Parathyroid adenoma (tissue), 2 donors: Measurements from ENCODE around the gene SNUPN.

Experiments
- H2AFZ ChIP-seq: fragments of 300-600 bp; sonication (generic); one replicate; pipeline ENCODE4 v1.7.0; 2017; ENCODE audit warnings: antibody characterized with exemption, mild to moderate bottlenecking
- H3K27ac ChIP-seq: fragments of 300-600 bp; sonication (generic); one replicate; pipeline ENCODE4 v1.7.0; 2017
- H3K27me3 ChIP-seq: fragments of 300-600 bp; sonication (generic); one replicate; pipeline ENCODE4 v1.7.0; 2017; ENCODE audit warnings: low read length; ENCODE audit not compliant: control insufficient read depth, insufficient read depth
- H3K36me3 ChIP-seq: fragments of 300-600 bp; sonication (generic); one replicate; pipeline ENCODE4 v1.7.0; 2017; ENCODE audit warnings: low read length; ENCODE audit not compliant: control insufficient read depth, insufficient read depth
- H3K4me1 ChIP-seq: fragments of 300-600 bp; sonication (generic); one replicate; pipeline ENCODE4 v1.7.0; 2017; ENCODE audit warnings: control low read depth
- H3K4me2 ChIP-seq: fragments of 300-600 bp; sonication (generic); one replicate; pipeline ENCODE4 v1.7.0; 2017; ENCODE audit warnings: low read length
- H3K4me3 ChIP-seq: fragments of 300-600 bp; sonication (generic); one replicate; pipeline ENCODE4 v1.7.0; 2017; ENCODE audit warnings: low read depth, low read length
- H3K79me2 ChIP-seq: fragments of 300-600 bp; sonication (generic); one replicate; pipeline ENCODE4 v1.7.0; 2017; ENCODE audit warnings: control low read depth
- H3K9ac ChIP-seq: fragments of 300-600 bp; sonication (generic); one replicate; pipeline ENCODE4 v1.7.0; 2017; ENCODE audit warnings: mild to moderate bottlenecking
- H3K9me3 ChIP-seq: fragments of 300-600 bp; sonication (generic); one replicate; pipeline ENCODE4 v1.7.0; 2017; ENCODE audit warnings: low read length; ENCODE audit not compliant: control insufficient read depth
- TF ChIP-seq, protein P1 (sequence below): fragments of 300-600 bp; sonication (generic); IDR thresholded peaks from one replicate; pipeline ENCODE4 v1.7.0; 2017; ENCODE audit warnings: antibody characterized with exemption, mild to moderate bottlenecking
- donor health status: primary hyperparathyroidism.

Gene SNUPN

DNA sequence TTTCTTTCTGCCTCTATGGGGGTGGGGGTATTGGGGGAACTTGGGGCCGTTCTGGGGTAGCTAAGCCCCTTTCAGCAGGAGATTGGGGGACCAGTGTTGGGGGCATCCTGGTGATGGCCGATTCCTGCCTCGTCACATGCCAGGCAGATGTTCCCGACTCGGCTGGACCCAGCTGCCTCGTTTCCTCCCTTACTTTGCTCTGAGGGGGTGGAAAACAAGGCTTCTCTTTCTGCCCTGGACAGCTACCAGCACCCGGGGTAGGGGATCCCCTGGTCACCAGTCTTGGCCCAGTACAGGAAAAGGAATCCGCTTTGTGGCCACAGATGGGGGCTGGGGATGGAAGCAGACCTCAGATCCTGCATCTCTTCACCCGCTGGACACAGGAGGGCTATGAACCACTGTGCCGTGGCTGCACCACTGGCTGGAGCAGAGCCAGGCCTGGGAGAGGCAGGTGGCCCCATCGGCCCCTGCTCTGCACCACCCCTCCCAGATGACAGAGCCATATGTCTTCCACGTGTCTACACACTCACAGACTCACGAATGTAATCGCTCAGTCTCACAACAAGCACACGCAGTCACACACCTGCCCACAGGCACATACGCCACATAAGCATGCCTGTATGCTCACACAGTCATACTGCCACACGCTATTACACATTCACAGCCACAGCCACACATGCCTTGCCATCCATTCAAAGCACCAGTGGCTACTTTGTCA, 34.6 kb upstream of the SNUPN start:
- Histone ChIP-seq H3K27me3 (no peaks in the 10 kb centered on the region), H3K36me3 (no peaks in the 10 kb centered on the region), H3K27ac (no peak overlapping the region), H3K9me3 (no peaks in the 10 kb centered on the region), H3K79me2 (no peaks in the 10 kb centered on the region), H3K9ac (no peak overlapping the region), H3K4me2 (no peak overlapping the region), H2AFZ (no peak overlapping the region), H3K4me1 (no peaks in the 10 kb centered on the region), H3K4me3 (no peak overlapping the region)
- TF ChIP-seq, protein P1, sequence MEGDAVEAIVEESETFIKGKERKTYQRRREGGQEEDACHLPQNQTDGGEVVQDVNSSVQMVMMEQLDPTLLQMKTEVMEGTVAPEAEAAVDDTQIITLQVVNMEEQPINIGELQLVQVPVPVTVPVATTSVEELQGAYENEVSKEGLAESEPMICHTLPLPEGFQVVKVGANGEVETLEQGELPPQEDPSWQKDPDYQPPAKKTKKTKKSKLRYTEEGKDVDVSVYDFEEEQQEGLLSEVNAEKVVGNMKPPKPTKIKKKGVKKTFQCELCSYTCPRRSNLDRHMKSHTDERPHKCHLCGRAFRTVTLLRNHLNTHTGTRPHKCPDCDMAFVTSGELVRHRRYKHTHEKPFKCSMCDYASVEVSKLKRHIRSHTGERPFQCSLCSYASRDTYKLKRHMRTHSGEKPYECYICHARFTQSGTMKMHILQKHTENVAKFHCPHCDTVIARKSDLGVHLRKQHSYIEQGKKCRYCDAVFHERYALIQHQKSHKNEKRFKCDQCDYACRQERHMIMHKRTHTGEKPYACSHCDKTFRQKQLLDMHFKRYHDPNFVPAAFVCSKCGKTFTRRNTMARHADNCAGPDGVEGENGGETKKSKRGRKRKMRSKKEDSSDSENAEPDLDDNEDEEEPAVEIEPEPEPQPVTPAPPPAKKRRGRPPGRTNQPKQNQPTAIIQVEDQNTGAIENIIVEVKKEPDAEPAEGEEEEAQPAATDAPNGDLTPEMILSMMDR = no peak

DNA sequence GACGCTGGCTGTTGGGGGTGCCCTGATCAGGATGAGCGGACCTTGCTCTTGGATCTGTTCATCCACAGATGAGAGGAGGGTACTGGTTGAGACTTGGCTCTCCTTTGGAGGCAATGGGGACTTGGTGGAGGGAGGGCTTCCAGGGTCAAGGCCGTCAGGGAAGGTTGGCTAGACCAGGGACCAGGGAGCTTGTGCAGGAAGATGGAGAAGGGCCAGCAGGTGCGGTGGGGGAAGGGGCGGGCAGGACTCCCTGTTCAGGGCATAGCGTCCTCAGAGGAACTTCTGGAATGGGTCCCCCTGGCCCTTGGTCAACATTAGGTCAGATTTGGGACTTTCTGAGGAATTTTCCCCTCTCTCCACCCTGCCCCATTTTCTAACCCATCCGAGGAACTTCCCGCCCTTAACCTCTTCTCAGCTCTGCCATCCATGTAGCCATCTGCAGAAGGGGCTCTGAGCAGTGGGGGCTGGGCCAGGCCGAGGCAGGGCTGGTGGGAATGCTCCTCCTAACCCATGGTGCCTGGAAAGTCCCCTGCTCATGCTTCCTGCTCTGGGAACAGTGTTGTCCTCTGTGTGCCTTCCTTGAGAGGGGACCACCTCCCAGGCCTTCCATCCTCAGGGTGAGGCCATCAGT, 33.7 kb upstream of the SNUPN start:
- Histone ChIP-seq H3K4me3 (no peak overlapping the region), H3K27me3 (no peaks in the 10 kb centered on the region), H3K27ac (no peak overlapping the region), H3K36me3 (no peaks in the 10 kb centered on the region), H3K4me1 (no peaks in the 10 kb centered on the region), H3K9ac (no peak overlapping the region), H3K9me3 (no peaks in the 10 kb centered on the region), H3K79me2 (no peaks in the 10 kb centered on the region), H3K4me2 (no peak overlapping the region), H2AFZ (no peak overlapping the region)
- TF ChIP-seq, protein P1 = no peak

DNA sequence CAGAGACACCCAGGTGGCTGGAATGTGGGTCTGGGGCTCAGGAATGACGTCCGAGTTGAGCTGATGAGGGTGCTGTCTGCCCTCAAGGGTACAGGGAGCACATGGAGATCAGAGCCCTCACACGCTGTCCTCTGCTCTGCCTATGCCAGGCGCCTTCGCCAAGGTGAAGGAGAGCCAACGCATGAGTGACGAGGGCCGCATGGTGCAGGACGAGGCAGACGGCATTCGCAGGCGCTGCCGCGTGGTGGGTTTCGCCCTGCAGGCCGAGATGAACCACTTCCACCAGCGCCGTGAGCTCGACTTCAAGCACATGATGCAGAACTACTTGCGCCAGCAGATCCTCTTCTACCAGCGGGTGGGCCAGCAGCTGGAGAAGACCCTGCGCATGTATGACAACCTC, 31.3 kb upstream of the SNUPN start:
- Histone ChIP-seq H2AFZ (no peak overlapping the region), H3K4me1 (no peaks in the 10 kb centered on the region), H3K27ac (no peak overlapping the region), H3K9me3 (no peaks in the 10 kb centered on the region), H3K36me3 (no peaks in the 10 kb centered on the region), H3K4me2 (no peak overlapping the region), H3K27me3 (no peaks in the 10 kb centered on the region), H3K9ac (no peak overlapping the region), H3K4me3 (no peak overlapping the region), H3K79me2 (no peaks in the 10 kb centered on the region)
- TF ChIP-seq, protein P1 = no peak

DNA sequence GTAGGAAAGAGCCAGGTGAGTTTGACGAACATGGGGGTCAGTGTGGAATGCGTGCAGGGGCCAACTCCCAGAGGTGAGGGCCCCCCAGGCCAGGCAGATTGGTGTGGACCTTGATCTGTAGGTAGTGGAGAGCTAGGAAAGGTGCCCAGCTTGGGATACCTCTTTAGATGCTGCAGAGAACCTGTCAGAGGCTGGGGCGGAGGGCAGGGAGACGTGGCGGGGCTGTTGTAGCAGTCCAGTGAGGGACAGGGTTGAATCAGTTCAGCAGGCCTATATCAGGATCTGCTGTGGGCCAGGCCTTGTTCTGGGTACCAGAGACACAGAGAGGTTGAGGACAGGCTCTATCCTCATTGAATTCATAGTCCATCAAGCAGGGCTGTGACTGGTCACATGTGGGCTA, 30.8 kb upstream of the SNUPN start:
- Histone ChIP-seq H3K4me1 (peaks cover under 1% of the 10 kb centered on the region), H3K27me3 (no peaks in the 10 kb centered on the region), H3K36me3 (no peaks in the 10 kb centered on the region)

More for the DNA sequence above, 30.8 kb upstream of the SNUPN start:
- H3K9me3 ChIP-seq = no peaks in the 10 kb centered on the region
- H2AFZ ChIP-seq = no peak overlapping the region
- no peak overlapping the region for H3K27ac ChIP-seq
- H3K4me2 ChIP-seq = no peak overlapping the region
- TF ChIP-seq, protein P1 = no peak
- no peak overlapping the region for H3K9ac ChIP-seq
- H3K79me2 ChIP-seq = no peaks in the 10 kb centered on the region
- no peak overlapping the region for H3K4me3 ChIP-seq
